Transverse colon (tissue), 4 donors: Measurements from ENCODE around the gene DNAJC6. TPM values are rescaled to one million over a fixed set of nuclear protein-coding genes. Genes with fewer than 3 reads are reported as not detected.
A peak's percentile ranks its signal among the peaks of the same experiment; 100 is the strongest.

Experiments used
- DNase-seq: peaks from one replicate; pipeline ENCODE4 v3.0.0-alpha.2; 2019
- H3K27ac ChIP-seq, 4 donors: fragments of 200-600 bp; sonication (generic); 2 replicates each; pipeline ENCODE4 v1.5.1; 2016 to 2018; ENCODE audit warnings: inconsistent platforms in 4 of 4
- H3K27me3 ChIP-seq: fragments of 200-600 bp; sonication (generic); 2 replicates; pipeline ENCODE4 v1.5.1; 2017; ENCODE audit warnings: inconsistent platforms
- H3K36me3 ChIP-seq, 4 donors: fragments of 200-600 bp; sonication (generic); 2 replicates each; pipeline ENCODE4 v1.5.1; 2017 to 2019; ENCODE audit warnings: inconsistent platforms in 4 of 4
- H3K4me1 ChIP-seq, 4 donors: fragments of 200-600 bp; sonication (generic); 2 replicates each; pipeline ENCODE4 v1.5.1; 2017 to 2020; ENCODE audit warnings: inconsistent platforms in 4 of 4
- H3K4me3 ChIP-seq, 4 donors: fragments of 200-600 bp; sonication (generic); 1 replicate in 1 of 4; 2 replicates in 3 of 4; pipeline versions ENCODE4 v1.5.1 to v1.6.1; 2017 to 2019; ENCODE audit warnings: inconsistent platforms in 4 of 4
- H3K9me3 ChIP-seq, 2 donors: fragments of 200-600 bp; sonication (generic); 2 replicates each; pipeline ENCODE4 v1.5.1; 2017 to 2019; ENCODE audit warnings: inconsistent platforms in 2 of 2
- CTCF ChIP-seq, 5 experiments: fragments of 200-600 bp in 3 of 5; fragments of 450-650 bp in 2 of 5; sonication (generic) in 3 of 5; IDR thresholded peaks; 1 replicate in 2 of 5; 2 replicates in 3 of 5; pipeline ENCODE4 v1.5.1; 2016 to 2017; ENCODE audit warnings: antibody characterized with exemption in 5 of 5, inconsistent platforms in 3 of 5, mild to moderate bottlenecking in 2 of 5, moderate library complexity in 1 of 5
- EP300 ChIP-seq: sonication (generic); formaldehyde crosslinking; IDR thresholded peaks from one replicate; pipeline ENCODE4 v1.6.1; 2017; ENCODE audit warnings: antibody characterized with exemption, low read depth
- POLR2A ChIP-seq: fragments of 450-650 bp; IDR thresholded peaks from one replicate; pipeline ENCODE4 v1.6.1; 2016; ENCODE audit warnings: antibody characterized with exemption, mild to moderate bottlenecking, moderate library complexity
- POLR2AphosphoS5 ChIP-seq, 3 donors: sonication (generic); formaldehyde crosslinking; IDR thresholded peaks; one replicate each; pipeline ENCODE4 v1.6.1; 2016; ENCODE audit warnings: antibody characterized with exemption in 3 of 3
- WGBS, 2 donors: methylation state at CpG; one replicate each; pipeline ENCODE4 v1.1.5; 2018; ENCODE audit warnings: low coverage in 1 of 2; 5-methylcytosine and 5-hydroxymethylcytosine counted together
- in situ Hi-C, 4 donors: fragments of 200-750 bp; cut with MboI; loops; one replicate each; pipeline versions ENCODE4 v1.15.0 to v1.15.1; 2017; ENCODE audit warnings: low sequenced_read_pairs in 3 of 4, low pct_ligation_motif_present in 1 of 4, low pct_unique_long_range_greater_than_20kb in 1 of 4
- intact Hi-C: fragments of 100-400 bp; cut with DNase I; formaldehyde crosslinking; loops from one replicate; pipeline ENCODE4 v1.15.1; 2023; ENCODE audit warnings: low total_unique reads
- total RNA-seq, 4 donors: library from RNA; depleted of rRNA; stranded (reverse); fragments of >200 nt; gene quantifications; one replicate each; pipeline ENCODE4 v1.1.0, GENCODE V29; 2016

DNAJC6 gene
- total RNA-seq, 4 donors from 2014 or later = 0.40 to 2.7 (median 1.7) TPM

DNA sequence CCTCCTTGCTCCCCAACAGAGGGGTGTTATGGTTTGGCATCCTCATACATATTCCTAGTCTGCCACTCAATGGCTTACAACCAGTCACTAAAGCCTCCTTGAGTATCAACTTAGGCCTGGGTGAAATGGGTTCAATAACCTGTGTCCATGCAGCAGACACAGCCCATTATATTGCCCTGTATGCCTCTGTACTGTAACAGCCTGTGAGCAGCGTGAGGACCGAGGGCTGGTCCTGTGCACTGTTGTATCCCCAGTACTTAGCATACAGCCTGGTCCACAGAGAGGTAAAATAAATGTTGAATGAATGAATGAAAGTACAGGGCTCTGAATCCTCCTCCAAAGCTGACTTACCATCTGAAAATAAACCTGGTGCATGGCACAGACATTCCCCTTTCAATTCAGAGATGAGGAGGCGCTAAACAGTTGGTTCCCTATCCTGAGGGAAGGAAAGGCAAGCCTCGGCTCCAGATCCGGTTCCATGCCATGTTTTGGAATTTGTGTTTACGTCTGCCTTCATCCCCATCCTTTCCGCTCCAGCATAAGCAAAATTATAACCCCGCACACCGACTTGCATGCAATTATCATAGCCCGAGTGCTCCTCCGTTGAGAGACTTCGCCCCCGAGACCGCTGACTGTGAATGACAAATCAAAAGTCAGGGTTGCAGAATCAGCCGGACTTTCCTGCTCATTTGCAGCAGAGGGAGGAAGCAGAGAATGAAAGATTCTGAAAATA, 45.0 kb upstream of the DNAJC6 start:
- no peaks in the 10 kb centered on the region for H3K36me3 ChIP-seq
- no peak for TF ChIP-seq EP300
- no peak for TF ChIP-seq CTCF (IDR thresholded peaks at IDR 0.05)
- TF ChIP-seq POLR2AphosphoS5 (IDR thresholded peaks at IDR 0.05) = no peak
- TF ChIP-seq POLR2A = no peak
- H3K27ac ChIP-seq = no peak overlapping the region
- H3K4me1 ChIP-seq = peaks cover 0 to 17% (median 12%) of the 10 kb centered on the region in 4 donors
- peaks cover 33% of the 10 kb centered on the region for H3K27me3 ChIP-seq
- H3K4me3 ChIP-seq = no peak overlapping the region
- intact Hi-C loops (no loop called here), in situ Hi-C loops (loop anchor here in 1 of 4 donors (25.0 kb wide), 1 partner anchor 973 kb away; no protein-coding TSS in a partner anchor)
- 10 to 23% methylated on average over 6 to 15 of the region's 15 CpGs for WGBS, 2 donors
- no peak for DNase-seq
- H3K9me3 ChIP-seq = no peaks in the 10 kb centered on the region

DNA sequence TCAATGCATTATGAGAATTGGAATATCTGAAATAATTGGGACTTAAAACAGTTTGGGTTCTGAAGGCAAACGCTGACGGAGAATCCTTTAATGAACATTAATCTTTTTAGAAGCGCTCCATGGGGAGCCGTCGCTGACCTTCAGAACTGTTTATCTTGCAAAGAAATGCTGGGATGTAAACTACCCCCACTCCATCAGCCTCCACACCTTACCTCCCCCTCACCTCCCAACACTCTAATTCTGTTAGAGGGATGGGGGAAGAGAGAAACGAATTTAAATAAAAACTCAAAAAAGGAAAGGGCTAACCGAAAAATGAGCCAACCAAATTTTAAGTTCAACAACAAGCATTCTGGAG, 44.1 kb upstream of the DNAJC6 start:
- Histone ChIP-seq H3K27ac (no peak overlapping the region), H3K27me3 (peaks cover 33% of the 10 kb centered on the region), H3K36me3 (no peaks in the 10 kb centered on the region), H3K4me3 (peak overlapping the region in 3 of 4 donors; percentile 33 to 59 (median 42)), H3K4me1 (peaks cover 0 to 17% (median 12%) of the 10 kb centered on the region in 4 donors), H3K9me3 (no peaks in the 10 kb centered on the region)
- in situ Hi-C loops (loop anchor here in 1 of 4 donors (25.0 kb wide), 1 partner anchor 972 kb away; no protein-coding TSS in a partner anchor), intact Hi-C loops (no loop called here)
- TF ChIP-seq POLR2AphosphoS5 (IDR thresholded peaks at IDR 0.05) = no peak
- TF ChIP-seq CTCF (IDR thresholded peaks at IDR 0.05) = no peak
- TF ChIP-seq EP300 = no peak
- TF ChIP-seq POLR2A = no peak
- 11 to 17% methylated on average over 7 of the region's 7 CpGs for WGBS, 2 donors
- no peak for DNase-seq

DNA sequence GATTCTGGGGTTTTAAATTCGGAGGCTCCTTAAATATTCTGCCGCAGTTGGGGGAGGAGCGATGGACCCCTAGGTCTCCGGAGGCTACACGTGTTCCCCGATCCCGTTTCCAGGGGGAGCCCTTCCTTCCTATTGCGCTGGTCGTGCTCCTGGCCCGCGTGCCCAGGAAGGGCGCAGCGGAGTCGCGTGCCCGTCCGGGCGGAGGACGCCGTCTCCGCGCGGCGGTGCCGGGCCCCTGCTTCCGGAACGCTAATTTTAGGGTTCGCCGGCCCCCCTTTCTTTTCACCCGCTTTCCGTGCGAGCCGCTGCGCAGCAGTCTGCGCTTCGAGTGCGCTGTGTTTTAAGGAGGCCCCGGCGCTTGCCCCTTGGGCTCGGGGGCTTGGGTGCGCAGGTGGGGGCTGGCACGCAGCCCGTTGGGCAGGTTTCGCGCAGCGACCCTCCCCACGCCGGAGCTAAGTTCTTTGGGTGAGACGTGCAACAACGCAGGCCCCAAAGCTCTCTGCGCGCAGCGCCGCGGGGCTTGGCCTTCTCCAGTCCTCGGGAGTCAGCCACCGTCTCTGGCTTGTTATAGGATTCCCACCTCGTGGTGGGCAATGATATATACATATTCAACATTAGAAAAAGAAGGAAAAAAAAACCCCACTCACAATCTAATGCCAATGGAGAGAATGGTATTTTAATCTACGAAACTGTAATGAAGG, 43.5 kb upstream of the DNAJC6 start:
- Histone ChIP-seq H3K4me1 (peaks cover 0 to 17% (median 12%) of the 10 kb centered on the region in 4 donors), H3K36me3 (no peaks in the 10 kb centered on the region), H3K9me3 (no peaks in the 10 kb centered on the region), H3K27me3 (peaks cover 33% of the 10 kb centered on the region), H3K27ac (no peak overlapping the region), H3K4me3 (peak overlapping the region; percentile 12 to 59 (median 38))
- WGBS, 2 donors = 10 to 39% methylated on average over 2 to 51 of the region's 59 CpGs
- no peak for TF ChIP-seq EP300
- TF ChIP-seq POLR2AphosphoS5 (IDR thresholded peaks at IDR 0.05) = no peak
- TF ChIP-seq POLR2A = no peak
- TF ChIP-seq CTCF (IDR thresholded peaks at IDR 0.05) = peak in 1 of 5 experiments; percentile 12
- in situ Hi-C loops = loop anchor here in 1 of 4 donors (25.0 kb wide), 1 partner anchor 972 kb away; no protein-coding TSS in a partner anchor
- intact Hi-C loops = no loop called here
- peak; percentile 25 for DNase-seq

DNA sequence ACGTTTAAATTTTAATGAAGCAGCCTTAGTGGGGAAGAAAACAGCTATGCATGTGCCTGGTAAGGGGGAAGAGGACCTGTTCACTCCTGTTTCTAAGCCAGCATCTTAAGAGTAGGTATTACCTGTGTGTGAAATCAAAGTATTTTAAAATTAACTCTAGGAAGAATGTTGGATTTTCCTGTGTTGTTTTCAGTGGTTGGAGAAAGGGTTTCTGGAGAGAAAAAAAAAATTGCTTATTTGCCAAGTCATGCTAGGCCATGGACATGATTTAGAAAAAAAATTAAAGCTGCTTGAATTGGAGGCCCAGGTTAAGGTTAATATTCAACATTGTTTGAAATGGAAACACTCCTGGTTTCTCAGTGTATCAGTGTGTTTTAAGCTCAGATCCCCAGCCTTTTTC, 42.9 kb upstream of the DNAJC6 start:
- in situ Hi-C loops (loop anchor here in 1 of 4 donors (25.0 kb wide), 1 partner anchor 971 kb away; no protein-coding TSS in a partner anchor), intact Hi-C loops (no loop called here)
- no peaks in the 10 kb centered on the region for H3K36me3 ChIP-seq
- WGBS, 2 donors = 52 to 57% methylated on average over 1 of the region's 1 CpG
- peaks cover 33% of the 10 kb centered on the region for H3K27me3 ChIP-seq
- no peak overlapping the region for H3K4me3 ChIP-seq
- no peak overlapping the region for H3K27ac ChIP-seq
- no peaks in the 10 kb centered on the region for H3K9me3 ChIP-seq
- TF ChIP-seq POLR2A (no peak), CTCF (IDR thresholded peaks at IDR 0.05) (no peak), POLR2AphosphoS5 (IDR thresholded peaks at IDR 0.05) (no peak), EP300 (no peak)
- H3K4me1 ChIP-seq = peaks cover 0 to 17% (median 12%) of the 10 kb centered on the region in 4 donors
- DNase-seq = no peak
